A549 (cell line): ENCODE data around the gene RPL10. TPM values are rescaled to one million over a fixed set of nuclear protein-coding genes. Genes with fewer than 3 reads are reported as not detected.

Experiments used
- ATAC-seq, 2 experiments: fragments of 200-7000 bp in 1 of 2; fragments of >200 bp in 1 of 2; cut with Nextera tagmentation in 1 of 2; cut with Tn5 transposase in 1 of 2; 3 replicates each; pipeline versions ENCODE4 v1.8.0 to v1.9.1; 2018 to 2020; ENCODE audit warnings: mild to moderate bottlenecking in 1 of 2, moderate library complexity in 1 of 2
- CTCF ChIA-PET: fragments of 300-600 bp; sonication (Branson Sonifier 250); formaldehyde crosslinking; extraction: SDS; loops from one replicate; lab custom pipeline; 2021; ENCODE audit warnings: antibody characterized with exemption, inconsistent platforms; lab: Yijun Ruan, JAX
- POLR2A ChIA-PET: fragments of 350-600 bp; formaldehyde crosslinking; extraction: SDS; loops from one replicate; lab custom pipeline; 2021; ENCODE audit warnings: antibody characterized with exemption, inconsistent platforms; lab: Yijun Ruan, JAX
- DNase-seq, 2 experiments: peaks; one replicate each; pipeline versions ENCODE4 v3.0.0 to v3.0.0-alpha.2; 2011 to 2016; ENCODE audit warnings: low read depth in 1 of 2, low spot score in 1 of 2
- FAIRE-seq: peaks from 2 replicates; lab custom pipeline; 2011; peaks lifted over from hg19 to GRCh38; lab: Jason Lieb, UNC
- H3K27ac ChIP-seq, 2 experiments: fragments of >200 bp; sonication (Bioruptor Twin); formaldehyde crosslinking; 3 replicates each; pipeline ENCODE4 v1.5.1; 2016 to 2017
- H3K4me1 ChIP-seq: fragments of >200 bp; sonication (Bioruptor Twin); formaldehyde crosslinking; 3 replicates; pipeline ENCODE4 v1.6.1; 2016
- H3K4me2 ChIP-seq: fragments of >200 bp; sonication (Bioruptor Twin); formaldehyde crosslinking; 3 replicates; pipeline ENCODE4 v1.6.1; 2016
- H3K4me3 ChIP-seq: fragments of >200 bp; sonication (Bioruptor Twin); formaldehyde crosslinking; 3 replicates; pipeline ENCODE4 v1.5.1; 2016
- H3K9me3 ChIP-seq: fragments of >200 bp; sonication (Bioruptor Twin); formaldehyde crosslinking; 3 replicates; pipeline ENCODE4 v1.6.1; 2016
- BCL3 ChIP-seq: fragments of >200 bp; sonication (Bioruptor Twin); formaldehyde crosslinking; IDR thresholded peaks from 3 replicates; pipeline ENCODE4 v1.6.1; 2016
- BHLHE40 ChIP-seq: IDR thresholded peaks from 2 replicates; pipeline ENCODE4 v1.6.1; 2012; ENCODE audit warnings: low read depth, low read length, inconsistent platforms
- CEBPB ChIP-seq, 2 experiments: fragments of >200 bp in 1 of 2; sonication (Bioruptor Twin) in 1 of 2; formaldehyde crosslinking in 1 of 2; IDR thresholded peaks; 2 replicates each; pipeline ENCODE4 v1.6.1; 2012 to 2016
- CHD2 ChIP-seq: fragments of 150-350 bp; IDR thresholded peaks from 2 replicates; pipeline ENCODE4 v1.6.1; 2014; ENCODE audit warnings: low read length; ENCODE audit not compliant: partially characterized antibody
- CHD4 ChIP-seq: fragments of 200-600 bp; sonication (generic); IDR thresholded peaks from 2 replicates; pipeline ENCODE4 v1.6.1; 2016; ENCODE audit warnings: antibody characterized with exemption, mild to moderate bottlenecking, borderline replicate concordance
- EHF ChIP-seq: fragments of 250-450 bp; sonication (Bioruptor Pico); IDR thresholded peaks from 2 replicates; pipeline ENCODE4 v1.5.0; 2020; ENCODE audit warnings: mild to moderate bottlenecking
- ESRRA ChIP-seq: fragments of 150-350 bp; IDR thresholded peaks from 2 replicates; pipeline ENCODE4 v1.6.1; 2014; ENCODE audit warnings: mild to moderate bottlenecking, low read length, borderline replicate concordance
- FOSB ChIP-seq: fragments of 250-450 bp; sonication (Bioruptor Pico); IDR thresholded peaks from 2 replicates; pipeline ENCODE4 v1.5.0; 2020; ENCODE audit warnings: mild to moderate bottlenecking, moderate library complexity
- HOXB5 ChIP-seq: fragments of 250-450 bp; sonication (Bioruptor Pico); IDR thresholded peaks from 2 replicates; pipeline ENCODE4 v1.5.0; 2020; ENCODE audit warnings: mild to moderate bottlenecking, moderate library complexity
- JUN ChIP-seq, 2 experiments: fragments of >200 bp; sonication (Bioruptor Twin); formaldehyde crosslinking; IDR thresholded peaks; 2 replicates in 1 of 2; 3 replicates in 1 of 2; pipeline ENCODE4 v1.6.1; 2016 to 2017
- NPAS2 ChIP-seq: fragments of 250-450 bp; sonication (Bioruptor Pico); IDR thresholded peaks from 2 replicates; pipeline ENCODE4 v1.8.0; 2022; ENCODE audit warnings: mild to moderate bottlenecking, moderate library complexity, borderline replicate concordance
- POLR2AphosphoS2 ChIP-seq: conservative IDR thresholded peaks from 2 replicates; pipeline ENCODE4 v1.6.1; 2012; ENCODE audit warnings: low read length, improper control_type of control experiment, inconsistent platforms
- RAD21 ChIP-seq, 2 experiments: fragments of >200 bp in 1 of 2; sonication (Bioruptor Twin) in 1 of 2; formaldehyde crosslinking in 1 of 2; IDR thresholded peaks in 1 of 2; conservative IDR thresholded peaks in 1 of 2; 2 replicates in 1 of 2; 3 replicates in 1 of 2; pipeline ENCODE4 v1.6.1; 2012 to 2018; ENCODE audit warnings: inconsistent platforms in 1 of 2
- RCOR1 ChIP-seq: fragments of 150-350 bp; IDR thresholded peaks from 2 replicates; pipeline ENCODE4 v1.6.1; 2014; ENCODE audit warnings: antibody characterized with exemption, low read length, low read depth
- RNF2 ChIP-seq: fragments of 200-600 bp; sonication (generic); IDR thresholded peaks from 2 replicates; pipeline ENCODE4 v1.6.1; 2016; ENCODE audit warnings: low read depth, mild to moderate bottlenecking, antibody characterized with exemption, moderate library complexity, borderline replicate concordance
- TP53 ChIP-seq: fragments of 250-450 bp; sonication (Bioruptor Pico); IDR thresholded peaks from 2 replicates; pipeline ENCODE4 v1.5.0; 2021; ENCODE audit warnings: mild to moderate bottlenecking, moderate library complexity
- USF2 ChIP-seq: fragments of 450-650 bp; IDR thresholded peaks from 2 replicates; pipeline ENCODE4 v1.6.1; 2014; ENCODE audit warnings: antibody characterized with exemption
- ZC3H11A ChIP-seq: fragments of 450-650 bp; IDR thresholded peaks from 2 replicates; pipeline ENCODE4 v1.6.1; 2014; ENCODE audit warnings: antibody characterized with exemption, mild to moderate bottlenecking
- WGBS: methylation state at CpG from one replicate; pipeline ENCODE4 v1.1.6; 2017; ENCODE audit errors: missing lambda C conversion rate; 5-methylcytosine and 5-hydroxymethylcytosine counted together
- polyA plus RNA-seq, 4 experiments: library from polyadenylated mRNA; depleted of rRNA in 3 of 4; stranded (reverse); fragments of >200 nt; fragmentation: RNase III in 1 of 4; extraction: RNeasy Plus Mini Kit Qiagen cat#74134 plus additional on column Dnase treatment in 1 of 4; gene quantifications; 2 replicates in 3 of 4; 3 replicates in 1 of 4; pipeline ENCODE4 v1.2.3, GENCODE V29; 2011 to 2017
- TF ChIP-seq, protein P1 (sequence below): fragments of 250-450 bp; sonication (Bioruptor Pico); IDR thresholded peaks from 2 replicates; pipeline ENCODE4 v1.5.0; 2021; ENCODE audit warnings: mild to moderate bottlenecking, moderate library complexity, borderline replicate concordance
- TF ChIP-seq, protein P2 (sequence below): IDR thresholded peaks from 2 replicates; pipeline ENCODE4 v1.6.1; 2012
- TF ChIP-seq, protein P3 (sequence below): IDR thresholded peaks from 2 replicates; pipeline ENCODE4 v1.6.1; 2012; ENCODE audit warnings: low read depth, borderline replicate concordance
- TF ChIP-seq, protein P4 (sequence below): fragments of 150-350 bp; IDR thresholded peaks from 2 replicates; pipeline ENCODE4 v1.6.1; 2014; ENCODE audit warnings: low read depth, mild to moderate bottlenecking, low read length

Gene RPL10
- polyA plus RNA-seq, 2 of the 4 experiments (the other 2 are of a cell fraction) = 3,216 to 4,804 TPM

DNA sequence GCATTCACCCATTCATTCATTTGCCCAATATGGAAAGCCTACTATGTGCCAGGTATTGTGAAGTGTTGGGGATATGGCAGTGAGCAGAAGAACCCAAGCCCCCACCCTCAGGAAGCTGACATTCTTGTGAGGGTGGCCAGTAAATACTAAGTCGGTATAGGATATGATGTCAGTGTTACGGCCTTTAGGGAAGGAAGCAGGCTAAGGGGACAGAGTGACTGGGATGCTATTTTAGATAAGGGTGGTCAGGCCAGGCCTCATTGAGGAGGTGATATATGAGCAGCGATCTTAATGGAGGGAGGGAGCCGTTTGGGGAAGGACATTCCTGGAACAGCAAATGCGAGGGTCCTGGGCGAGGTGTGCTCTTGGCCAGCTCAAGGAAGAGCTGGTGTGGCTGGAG lies 32.3 kb downstream of the RPL10 start:
- FAIRE-seq (no peak), DNase-seq (no peak), ATAC-seq (no peak)
- no peaks in the 10 kb centered on the region for H3K9me3 ChIP-seq
- H3K4me3 ChIP-seq = no peak overlapping the region
- ChIA-PET POLR2A (no interaction called here), CTCF (no interaction called here)
- H3K4me1 ChIP-seq = peaks cover 11% of the 10 kb centered on the region; the same call in 2 of the 3 replicates
- 92% methylated on average over 6 of the region's 6 CpGs for WGBS
- no peak overlapping the region for H3K4me2 ChIP-seq
- no peak overlapping the region for H3K27ac ChIP-seq
- TF ChIP-seq, protein P1, sequence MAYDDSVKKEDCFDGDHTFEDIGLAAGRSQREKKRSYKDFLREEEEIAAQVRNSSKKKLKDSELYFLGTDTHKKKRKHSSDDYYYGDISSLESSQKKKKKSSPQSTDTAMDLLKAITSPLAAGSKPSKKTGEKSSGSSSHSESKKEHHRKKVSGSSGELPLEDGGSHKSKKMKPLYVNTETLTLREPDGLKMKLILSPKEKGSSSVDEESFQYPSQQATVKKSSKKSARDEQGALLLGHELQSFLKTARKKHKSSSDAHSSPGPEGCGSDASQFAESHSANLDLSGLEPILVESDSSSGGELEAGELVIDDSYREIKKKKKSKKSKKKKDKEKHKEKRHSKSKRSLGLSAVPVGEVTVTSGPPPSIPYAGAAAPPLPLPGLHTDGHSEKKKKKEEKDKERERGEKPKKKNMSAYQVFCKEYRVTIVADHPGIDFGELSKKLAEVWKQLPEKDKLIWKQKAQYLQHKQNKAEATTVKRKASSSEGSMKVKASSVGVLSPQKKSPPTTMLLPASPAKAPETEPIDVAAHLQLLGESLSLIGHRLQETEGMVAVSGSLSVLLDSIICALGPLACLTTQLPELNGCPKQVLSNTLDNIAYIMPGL = no peak
- TF ChIP-seq CHD4 (no peak), JUN (IDR thresholded peaks at IDR 0.05) (no peak), FOSB (CRISPR knock-in tag) (no peak), BCL3 (no peak), HOXB5 (CRISPR knock-in tag) (no peak), RAD21 (conservative IDR thresholded peaks at IDR 0.05 in 1 of 2, IDR thresholded peaks at IDR 0.05 in 1 of 2) (no peak), POLR2AphosphoS2 (no peak), EHF (CRISPR knock-in tag) (no peak), BHLHE40 (no peak), RCOR1 (no peak), CEBPB (IDR thresholded peaks at IDR 0.05) (no peak), USF2 (no peak), RNF2 (no peak), CHD2 (no peak)
- TF ChIP-seq, protein P2, sequence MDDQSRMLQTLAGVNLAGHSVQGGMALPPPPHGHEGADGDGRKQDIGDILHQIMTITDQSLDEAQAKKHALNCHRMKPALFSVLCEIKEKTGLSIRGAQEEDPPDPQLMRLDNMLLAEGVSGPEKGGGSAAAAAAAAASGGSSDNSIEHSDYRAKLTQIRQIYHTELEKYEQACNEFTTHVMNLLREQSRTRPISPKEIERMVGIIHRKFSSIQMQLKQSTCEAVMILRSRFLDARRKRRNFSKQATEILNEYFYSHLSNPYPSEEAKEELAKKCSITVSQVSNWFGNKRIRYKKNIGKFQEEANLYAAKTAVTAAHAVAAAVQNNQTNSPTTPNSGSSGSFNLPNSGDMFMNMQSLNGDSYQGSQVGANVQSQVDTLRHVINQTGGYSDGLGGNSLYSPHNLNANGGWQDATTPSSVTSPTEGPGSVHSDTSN = no peak
- TF ChIP-seq, protein P3, sequence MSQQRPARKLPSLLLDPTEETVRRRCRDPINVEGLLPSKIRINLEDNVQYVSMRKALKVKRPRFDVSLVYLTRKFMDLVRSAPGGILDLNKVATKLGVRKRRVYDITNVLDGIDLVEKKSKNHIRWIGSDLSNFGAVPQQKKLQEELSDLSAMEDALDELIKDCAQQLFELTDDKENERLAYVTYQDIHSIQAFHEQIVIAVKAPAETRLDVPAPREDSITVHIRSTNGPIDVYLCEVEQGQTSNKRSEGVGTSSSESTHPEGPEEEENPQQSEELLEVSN = no peak
- TF ChIP-seq, protein P4, sequence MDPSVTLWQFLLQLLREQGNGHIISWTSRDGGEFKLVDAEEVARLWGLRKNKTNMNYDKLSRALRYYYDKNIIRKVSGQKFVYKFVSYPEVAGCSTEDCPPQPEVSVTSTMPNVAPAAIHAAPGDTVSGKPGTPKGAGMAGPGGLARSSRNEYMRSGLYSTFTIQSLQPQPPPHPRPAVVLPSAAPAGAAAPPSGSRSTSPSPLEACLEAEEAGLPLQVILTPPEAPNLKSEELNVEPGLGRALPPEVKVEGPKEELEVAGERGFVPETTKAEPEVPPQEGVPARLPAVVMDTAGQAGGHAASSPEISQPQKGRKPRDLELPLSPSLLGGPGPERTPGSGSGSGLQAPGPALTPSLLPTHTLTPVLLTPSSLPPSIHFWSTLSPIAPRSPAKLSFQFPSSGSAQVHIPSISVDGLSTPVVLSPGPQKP = no peak

DNA sequence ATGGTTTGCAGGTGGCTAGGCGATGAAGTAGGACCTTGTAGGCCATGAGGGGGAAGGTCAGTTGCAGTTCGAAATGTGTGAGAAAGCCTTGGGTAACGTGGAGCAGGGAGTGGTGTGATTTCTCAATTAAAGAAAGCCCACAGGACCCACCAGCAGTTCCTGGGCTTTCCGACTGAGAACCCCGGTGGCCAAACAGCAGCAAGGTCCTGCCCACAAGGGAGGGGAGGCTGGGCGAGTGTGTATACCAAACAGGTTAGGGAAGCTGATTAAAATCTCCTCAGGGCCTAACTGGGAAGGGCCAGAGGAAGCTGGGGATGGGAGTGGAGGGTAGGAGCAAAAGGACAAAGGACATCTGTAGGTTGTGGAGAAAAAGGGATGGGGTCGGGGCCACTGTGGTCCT lies 32.7 kb downstream of the RPL10 start:
- H3K27ac ChIP-seq = no peak overlapping the region
- POLR2A ChIA-PET = no interaction called here
- CTCF ChIA-PET = interaction anchor here (0.6 kb wide), 1 partner anchor 57 kb away, joined by 3 read pairs; the partner anchor contains the start of gene FLNA
- DNase-seq (no peak), ATAC-seq (no peak), FAIRE-seq (no peak)
- H3K4me2 ChIP-seq = no peak overlapping the region
- H3K4me1 ChIP-seq = peaks cover 11% of the 10 kb centered on the region; the same call in 2 of the 3 replicates
- H3K4me3 ChIP-seq = no peak overlapping the region
- 84% methylated on average over 7 of the region's 7 CpGs for WGBS
- no peaks in the 10 kb centered on the region for H3K9me3 ChIP-seq
- no peak for TF ChIP-seq NPAS2 (CRISPR knock-in tag)
- no peak for TF ChIP-seq ESRRA
- TF ChIP-seq ZC3H11A = no peak
- TF ChIP-seq RNF2 = no peak
- TF ChIP-seq TP53 (CRISPR knock-in tag) = no peak
- no peak for TF ChIP-seq POLR2AphosphoS2
- no peak for TF ChIP-seq USF2
- TF ChIP-seq, protein P2 = no peak
- TF ChIP-seq, protein P4 = no peak
- TF ChIP-seq FOSB (CRISPR knock-in tag) = no peak
